ENCODE measurements around the gene TRIP11.

Gene TRIP11

GRCh38 chr14:91918186-91918883 lies 121.5 kb downstream of the TRIP11 start:
- DNase-seq (ENCODE audit: low read depth), result no peak

Measured in HS-5 (cell line).